SK-N-SH treated with all-trans-retinoic acid at 6 μM for 48 hours (cell line): Measurements from ENCODE around the gene SEMA3E.

Experiments used
- BACH2 ChIP-seq: fragments of 250-450 bp; sonication (Bioruptor Pico); IDR thresholded peaks from 2 replicates; pipeline ENCODE4 v1.9.0; 2021; ENCODE audit warnings: mild to moderate bottlenecking, borderline replicate concordance
- CREB5 ChIP-seq: fragments of 250-450 bp; sonication (Bioruptor Pico); IDR thresholded peaks from 2 replicates; pipeline ENCODE4 v1.5.1; 2020; ENCODE audit warnings: low read depth, mild to moderate bottlenecking, moderate library complexity
- ESRRG ChIP-seq: fragments of 250-450 bp; sonication (Bioruptor Pico); IDR thresholded peaks from 2 replicates; pipeline ENCODE4 v1.6.1; 2021; ENCODE audit warnings: mild to moderate bottlenecking
- OSR1 ChIP-seq: fragments of 250-450 bp; sonication (Bioruptor Pico); IDR thresholded peaks from 2 replicates; pipeline ENCODE4 v1.8.0; 2022; ENCODE audit warnings: moderate library complexity, mild to moderate bottlenecking, inconsistent platforms
- PATZ1 ChIP-seq: fragments of 250-450 bp; sonication (Bioruptor Pico); IDR thresholded peaks from 2 replicates; pipeline ENCODE4 v1.8.0; 2020; ENCODE audit warnings: mild to moderate bottlenecking, moderate library complexity, borderline replicate concordance
- ZC3H10 ChIP-seq: fragments of 250-450 bp; sonication (Bioruptor Pico); IDR thresholded peaks from 2 replicates; pipeline ENCODE4 v1.5.1; 2021; ENCODE audit warnings: mild to moderate bottlenecking, moderate library complexity
- ZFP30 ChIP-seq: fragments of 450-650 bp; formaldehyde crosslinking; IDR thresholded peaks from 2 replicates; pipeline ENCODE4 v1.5.0; 2022; ENCODE audit warnings: mild to moderate bottlenecking, moderate library complexity

GRCh38 chr7:83611776-83612175 lies 37.2 kb downstream of the SEMA3E start:
- no peak for TF ChIP-seq OSR1 (CRISPR knock-in tag)
- no peak for TF ChIP-seq CREB5 (CRISPR knock-in tag)
- TF ChIP-seq PATZ1 (CRISPR knock-in tag) = no peak
- no peak for TF ChIP-seq BACH2 (CRISPR knock-in tag)
- TF ChIP-seq ZC3H10 (CRISPR knock-in tag) = no peak
- no peak for TF ChIP-seq ESRRG (CRISPR knock-in tag)
- TF ChIP-seq ZFP30 (CRISPR knock-in tag) = no peak
